Chondrocyte (in vitro differentiated cells): ENCODE measurements around the gene OTUD7B. TPM values are rescaled to one million over a fixed set of nuclear protein-coding genes. Genes with fewer than 3 reads are reported as not detected.

ENCODE experiments used
- DNase-seq: peaks from one replicate; pipeline ENCODE4 v3.0.0; 2021; ENCODE audit warnings: mixed read lengths, low spot score
- H3K27ac Mint-ChIP-seq: one replicate; pipeline ENCODE4 v1.8.0; 2021; ENCODE audit warnings: mild to moderate bottlenecking, moderate library complexity, mixed read lengths; ENCODE audit not compliant: unreplicated experiment
- H3K27me3 Mint-ChIP-seq: 2 replicates; pipeline ENCODE4 v1.8.0; 2021; ENCODE audit warnings: low read depth, mixed read lengths
- H3K36me3 Mint-ChIP-seq: 2 replicates; pipeline ENCODE4 v1.8.0; 2021; ENCODE audit warnings: low read depth, mixed read lengths
- H3K4me1 Mint-ChIP-seq: 2 replicates; pipeline ENCODE4 v1.8.0; 2021; ENCODE audit warnings: low read depth, mild to moderate bottlenecking, mixed read lengths
- H3K4me3 Mint-ChIP-seq: one replicate; pipeline ENCODE4 v1.8.0; 2021; ENCODE audit warnings: mild to moderate bottlenecking, moderate library complexity, mixed read lengths; ENCODE audit not compliant: unreplicated experiment
- H3K9me3 Mint-ChIP-seq: 2 replicates; pipeline ENCODE4 v1.8.0; 2021; ENCODE audit warnings: low read depth, mixed read lengths
- total RNA-seq: library from RNA; stranded (reverse); gene quantifications from 3 replicates; pipeline ENCODE4 v1.2.1, GENCODE V29; 2021
- TF ChIP-seq, protein P1 (sequence below): fragments of 200-600 bp; sonication (generic); IDR thresholded peaks from 2 replicates; pipeline ENCODE4 v1.5.0; 2021; ENCODE audit warnings: antibody characterized with exemption, mild to moderate bottlenecking, moderate library complexity

Gene OTUD7B
- total RNA-seq, 1 donor from 2014 or later: 24.5 TPM

- no peak for DNase-seq
- H3K27me3 Mint-ChIP-seq: no peaks in the 10 kb centered on the region
- H3K4me3 Mint-ChIP-seq: no peak overlapping the region
- peak overlapping the region; percentile 49 for H3K27ac Mint-ChIP-seq
- H3K36me3 Mint-ChIP-seq: peaks cover 8% of the 10 kb centered on the region
- TF ChIP-seq, protein P1, sequence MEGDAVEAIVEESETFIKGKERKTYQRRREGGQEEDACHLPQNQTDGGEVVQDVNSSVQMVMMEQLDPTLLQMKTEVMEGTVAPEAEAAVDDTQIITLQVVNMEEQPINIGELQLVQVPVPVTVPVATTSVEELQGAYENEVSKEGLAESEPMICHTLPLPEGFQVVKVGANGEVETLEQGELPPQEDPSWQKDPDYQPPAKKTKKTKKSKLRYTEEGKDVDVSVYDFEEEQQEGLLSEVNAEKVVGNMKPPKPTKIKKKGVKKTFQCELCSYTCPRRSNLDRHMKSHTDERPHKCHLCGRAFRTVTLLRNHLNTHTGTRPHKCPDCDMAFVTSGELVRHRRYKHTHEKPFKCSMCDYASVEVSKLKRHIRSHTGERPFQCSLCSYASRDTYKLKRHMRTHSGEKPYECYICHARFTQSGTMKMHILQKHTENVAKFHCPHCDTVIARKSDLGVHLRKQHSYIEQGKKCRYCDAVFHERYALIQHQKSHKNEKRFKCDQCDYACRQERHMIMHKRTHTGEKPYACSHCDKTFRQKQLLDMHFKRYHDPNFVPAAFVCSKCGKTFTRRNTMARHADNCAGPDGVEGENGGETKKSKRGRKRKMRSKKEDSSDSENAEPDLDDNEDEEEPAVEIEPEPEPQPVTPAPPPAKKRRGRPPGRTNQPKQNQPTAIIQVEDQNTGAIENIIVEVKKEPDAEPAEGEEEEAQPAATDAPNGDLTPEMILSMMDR: no peak
- no peaks in the 10 kb centered on the region for H3K9me3 Mint-ChIP-seq
- peaks cover 29% of the 10 kb centered on the region for H3K4me1 Mint-ChIP-seq
Observed at GRCh38 chr1:149979972-149980540, 30.5 kb downstream of the OTUD7B start.

GRCh38 chr1:149979245-149979971 lies 31.1 kb downstream of the OTUD7B start:
- no peaks in the 10 kb centered on the region for H3K27me3 Mint-ChIP-seq
- H3K4me1 Mint-ChIP-seq: peaks cover 29% of the 10 kb centered on the region
- TF ChIP-seq, protein P1: no peak
- H3K9me3 Mint-ChIP-seq: no peaks in the 10 kb centered on the region
- no peak for DNase-seq
- H3K36me3 Mint-ChIP-seq: peaks cover 11% of the 10 kb centered on the region
- H3K27ac Mint-ChIP-seq: peak overlapping the region; percentile 49
- no peak overlapping the region for H3K4me3 Mint-ChIP-seq

DNA sequence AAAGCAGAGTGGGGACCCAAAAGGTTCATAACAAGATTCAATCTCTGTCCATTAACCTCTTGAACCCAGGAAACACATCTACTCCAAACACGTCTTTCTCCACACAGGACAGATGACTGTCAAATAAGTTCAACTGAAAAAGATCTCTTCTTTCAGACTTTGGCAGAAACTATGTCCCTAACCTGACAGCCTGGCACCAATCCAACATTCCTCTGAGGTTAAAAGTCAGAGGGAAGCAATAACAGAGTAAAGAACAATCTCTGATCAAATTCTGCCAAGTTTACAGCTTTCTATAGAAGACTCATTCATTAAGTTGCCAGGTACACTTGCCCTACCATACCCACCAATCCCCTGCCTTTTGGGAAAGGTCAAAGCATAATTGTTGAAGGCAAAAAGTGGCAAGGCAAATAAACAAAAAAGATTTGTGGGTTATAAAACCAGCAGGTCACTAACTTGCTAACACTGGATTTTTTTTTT lies 31.9 kb downstream of the OTUD7B start:
- H3K4me3 Mint-ChIP-seq: no peak overlapping the region
- no peaks in the 10 kb centered on the region for H3K27me3 Mint-ChIP-seq
- DNase-seq: no peak
- peaks cover 14% of the 10 kb centered on the region for H3K36me3 Mint-ChIP-seq
- H3K27ac Mint-ChIP-seq: peak overlapping the region; percentile 53
- H3K9me3 Mint-ChIP-seq: no peaks in the 10 kb centered on the region
- H3K4me1 Mint-ChIP-seq: peaks cover 29% of the 10 kb centered on the region
- TF ChIP-seq, protein P1: no peak

- DNase-seq: no peak
- no peak overlapping the region for H3K4me3 Mint-ChIP-seq
- H3K9me3 Mint-ChIP-seq: no peaks in the 10 kb centered on the region
- no peak overlapping the region for H3K27ac Mint-ChIP-seq
- H3K36me3 Mint-ChIP-seq: peaks cover 21% of the 10 kb centered on the region
- TF ChIP-seq, protein P1: no peak
- H3K4me1 Mint-ChIP-seq: peaks cover 29% of the 10 kb centered on the region
- H3K27me3 Mint-ChIP-seq: no peaks in the 10 kb centered on the region
Observed at GRCh38 chr1:149977345-149977744, 33.2 kb downstream of the OTUD7B start.

- Mint-ChIP-seq H3K4me1 (no peaks in the 10 kb centered on the region), H3K9me3 (no peaks in the 10 kb centered on the region), H3K27ac (no peak overlapping the region), H3K36me3 (peaks cover 34% of the 10 kb centered on the region), H3K4me3 (no peak overlapping the region), H3K27me3 (no peaks in the 10 kb centered on the region)
- TF ChIP-seq, protein P1: no peak
- DNase-seq: no peak
Observed at GRCh38 chr1:149972547-149972946, 38.0 kb downstream of the OTUD7B start.
